DMS114 treated with DMSO at 0.1 percent for 48 hours (cell line): ENCODE measurements around the gene MEX3D.

ENCODE experiments used
- DNase-seq: peaks from one replicate; lab custom pipeline; 2025; ENCODE audit not compliant: unreplicated experiment; lab: John Stamatoyannopoulos, UW

MEX3D gene

DNA sequence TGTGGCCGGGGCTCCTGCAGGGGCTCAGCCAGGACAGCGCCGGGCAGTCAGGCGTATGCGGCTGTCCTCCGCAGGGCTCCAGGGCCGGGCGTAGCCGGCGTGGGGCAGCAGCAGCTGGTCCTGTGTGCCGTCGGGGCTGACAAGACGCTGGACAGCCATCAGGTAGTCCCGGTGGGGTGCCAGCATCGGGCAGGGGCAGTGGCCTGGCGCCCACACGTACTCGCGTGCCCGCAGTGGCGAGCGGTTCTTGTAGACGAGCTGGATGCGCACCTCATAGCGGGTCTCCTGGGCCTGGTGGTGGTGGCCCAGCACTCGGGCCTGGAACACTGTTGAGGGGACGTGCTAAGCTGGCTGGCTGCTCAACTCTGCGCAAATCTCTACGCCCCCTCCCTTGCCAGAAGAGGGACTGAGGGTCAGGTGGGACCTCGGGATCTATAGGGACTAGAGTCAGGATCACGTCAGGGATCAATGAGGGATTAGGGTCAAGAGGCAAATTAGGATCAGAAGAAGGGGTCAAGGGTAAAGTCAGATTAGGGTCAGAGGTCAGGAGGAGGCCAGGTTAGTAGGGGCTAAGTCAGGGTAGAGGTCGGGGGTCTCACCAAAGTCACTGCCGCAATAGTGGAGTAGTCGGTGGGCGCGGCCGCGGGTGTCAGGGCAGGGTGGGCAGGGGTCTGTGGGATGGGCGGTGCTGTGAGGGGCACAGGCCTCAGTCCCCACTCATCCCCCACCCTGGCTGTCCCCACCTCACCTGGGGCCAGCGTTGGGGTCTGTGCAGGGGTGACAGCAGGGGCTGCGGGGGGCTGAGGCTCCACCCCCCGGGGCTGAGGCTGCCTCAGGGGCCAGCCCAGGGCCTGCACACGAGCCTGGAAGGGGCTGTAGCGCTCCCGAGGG lies 61.9 kb downstream of the MEX3D start:
- DNase-seq = no peak

DNA sequence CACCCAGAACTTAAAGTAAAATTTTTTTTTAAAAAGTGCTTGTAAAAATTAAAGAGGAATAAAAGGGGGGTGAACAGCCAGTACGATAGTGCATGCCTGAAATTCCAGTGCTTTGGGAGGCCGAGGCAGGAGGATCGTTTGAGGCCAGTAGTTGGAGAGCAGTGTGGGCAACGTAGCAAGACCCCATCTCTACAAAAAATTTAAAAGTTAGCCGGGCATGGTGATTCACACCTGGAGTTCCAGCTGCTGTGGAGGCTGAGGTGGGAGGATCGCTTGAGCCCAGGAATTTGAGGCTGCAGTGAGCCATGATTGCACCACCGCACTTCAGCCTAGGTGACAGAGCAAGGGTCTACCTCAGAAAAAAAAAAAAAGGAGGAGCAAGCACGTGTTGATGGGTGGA lies 63.1 kb downstream of the MEX3D start:
- DNase-seq = no peak
